Ishikawa (cell line): ENCODE results near the gene STX1A.

Source experiments
- CEBPB ChIP-seq: IDR thresholded peaks from 2 replicates; pipeline ENCODE4 v1.6.1; 2012
- EGR1 ChIP-seq: IDR thresholded peaks from 2 replicates; pipeline ENCODE4 v1.6.1; 2012
- EP300 ChIP-seq: IDR thresholded peaks from 2 replicates; pipeline ENCODE4 v1.6.1; 2012; ENCODE audit warnings: borderline replicate concordance
- MAX ChIP-seq: IDR thresholded peaks from 2 replicates; pipeline ENCODE4 v1.6.1; 2012
- RAD21 ChIP-seq: IDR thresholded peaks from 2 replicates; pipeline ENCODE4 v1.6.1; 2012; ENCODE audit warnings: low read depth
- REST ChIP-seq: IDR thresholded peaks from 2 replicates; pipeline ENCODE4 v1.6.1; 2012; ENCODE audit warnings: low read depth, mild to moderate bottlenecking
- ZBTB7A ChIP-seq: IDR thresholded peaks from 2 replicates; pipeline ENCODE4 v1.6.1; 2012; ENCODE audit warnings: low read depth

GRCh38 chr7:73732397-73732796, 12.9 kb upstream of the STX1A start:
- no peak for TF ChIP-seq ZBTB7A
- TF ChIP-seq CEBPB = no peak
- TF ChIP-seq EP300 = no peak
- no peak for TF ChIP-seq RAD21
- no peak for TF ChIP-seq EGR1
- TF ChIP-seq REST = no peak
- TF ChIP-seq MAX = no peak
